ENCODE data around the gene LCP2. TPM values are rescaled to one million over a fixed set of nuclear protein-coding genes. Genes with fewer than 3 reads are reported as not detected.

Gene LCP2
- total RNA-seq, 1 experiment from 2014 or later: not detected

GRCh38 chr5:170235876-170236864 lies 61.4 kb downstream of the LCP2 start:
- H4K8ac ChIP-seq (replicated peaks; ENCODE audit: insufficient read length, low read depth, low read length): no peak overlapping the region
- no peak overlapping the region for H3K4ac ChIP-seq (ENCODE audit: low read depth, low read length)
- H3K79me1 ChIP-seq (ENCODE audit: insufficient read depth, low read depth, low read length, poor library complexity, severe bottlenecking): no peaks in the 10 kb centered on the region
- no peaks in the 10 kb centered on the region for H3K23me2 ChIP-seq (ENCODE audit: insufficient read length, low read depth, low read length, poor library complexity, severe bottlenecking)
- DNase-seq: no peak
- H3K23ac ChIP-seq (ENCODE audit: insufficient read length, low read depth, low read length): no peak overlapping the region
- H3K27ac Mint-ChIP-seq: no peak overlapping the region
- no peaks in the 10 kb centered on the region for H3K4me1 ChIP-seq (ENCODE audit: insufficient read depth, low read length)
- H2BK20ac ChIP-seq (ENCODE audit: low read depth, low read length, poor library complexity, severe bottlenecking): no peak overlapping the region
- no peak overlapping the region for H2BK15ac ChIP-seq (ENCODE audit: low read depth, low read length)
- H3K4me2 ChIP-seq (ENCODE audit: insufficient read depth, insufficient read length, low read length): no peak overlapping the region
- H3K27me3 Mint-ChIP-seq (ENCODE audit: low read depth): no peaks in the 10 kb centered on the region
- H3K9me3 ChIP-seq (ENCODE audit: control insufficient read depth, low read depth, low read length): no peaks in the 10 kb centered on the region
- no peak overlapping the region for H4K91ac ChIP-seq (ENCODE audit: insufficient read length, low read depth, low read length)
- H3K56ac ChIP-seq (ENCODE audit: insufficient read length, low read depth, low read length): no peak overlapping the region
- no peak overlapping the region for H2BK5ac ChIP-seq (ENCODE audit: insufficient read length, low read length)
- H4K20me1 ChIP-seq (ENCODE audit: control insufficient read depth, insufficient read depth, insufficient read length): no peaks in the 10 kb centered on the region
- no peak overlapping the region for H2AFZ ChIP-seq (ENCODE audit: low read length)
- peaks cover 10 to 14% of the 10 kb centered on the region in 2 experiments for H3K4me1 Mint-ChIP-seq
- H3K27me3 ChIP-seq (ENCODE audit: insufficient read depth, low read length): no peaks in the 10 kb centered on the region
- H3K9me3 Mint-ChIP-seq: no peaks in the 10 kb centered on the region
- no peak overlapping the region for H2BK12ac ChIP-seq (ENCODE audit: insufficient read length, low read depth, low read length)
- H3K36me3 Mint-ChIP-seq (ENCODE audit: insufficient read depth in 1 of 3, low read depth in 3 of 3): no peaks in the 10 kb centered on the region
- no peak overlapping the region for H3K27ac ChIP-seq (ENCODE audit: insufficient read length, low read depth, low read length)
- WGBS (ENCODE audit: extremely low coverage, insufficient read length, low lambda C conversion rate): no CpG with 5 or more reads among the region's 3 CpGs
- H3T11ph ChIP-seq (ENCODE audit: low read length): no peak overlapping the region
- H3K9ac ChIP-seq (ENCODE audit: extremely low read depth, insufficient read length, low read length): no peak overlapping the region
- no peak overlapping the region for H3K18ac ChIP-seq (ENCODE audit: insufficient read length, low read depth, low read length)
- no peak overlapping the region for H2AK5ac ChIP-seq (ENCODE audit: insufficient read length, low read length)
- no peak overlapping the region for H3K4me3 Mint-ChIP-seq
- TF ChIP-seq, protein P1, sequence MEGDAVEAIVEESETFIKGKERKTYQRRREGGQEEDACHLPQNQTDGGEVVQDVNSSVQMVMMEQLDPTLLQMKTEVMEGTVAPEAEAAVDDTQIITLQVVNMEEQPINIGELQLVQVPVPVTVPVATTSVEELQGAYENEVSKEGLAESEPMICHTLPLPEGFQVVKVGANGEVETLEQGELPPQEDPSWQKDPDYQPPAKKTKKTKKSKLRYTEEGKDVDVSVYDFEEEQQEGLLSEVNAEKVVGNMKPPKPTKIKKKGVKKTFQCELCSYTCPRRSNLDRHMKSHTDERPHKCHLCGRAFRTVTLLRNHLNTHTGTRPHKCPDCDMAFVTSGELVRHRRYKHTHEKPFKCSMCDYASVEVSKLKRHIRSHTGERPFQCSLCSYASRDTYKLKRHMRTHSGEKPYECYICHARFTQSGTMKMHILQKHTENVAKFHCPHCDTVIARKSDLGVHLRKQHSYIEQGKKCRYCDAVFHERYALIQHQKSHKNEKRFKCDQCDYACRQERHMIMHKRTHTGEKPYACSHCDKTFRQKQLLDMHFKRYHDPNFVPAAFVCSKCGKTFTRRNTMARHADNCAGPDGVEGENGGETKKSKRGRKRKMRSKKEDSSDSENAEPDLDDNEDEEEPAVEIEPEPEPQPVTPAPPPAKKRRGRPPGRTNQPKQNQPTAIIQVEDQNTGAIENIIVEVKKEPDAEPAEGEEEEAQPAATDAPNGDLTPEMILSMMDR (conservative IDR thresholded peaks at IDR 0.05): no peak
- H4K5ac ChIP-seq (ENCODE audit: insufficient read length, low read depth, low read length): no peak overlapping the region
- H2BK120ac ChIP-seq (ENCODE audit: low read depth, low read length, poor library complexity, severe bottlenecking): no peak overlapping the region
- no peak overlapping the region for H3K14ac ChIP-seq (ENCODE audit: insufficient read depth, low read length)
- H3K79me2 ChIP-seq (ENCODE audit: insufficient read depth, low read length): no peaks in the 10 kb centered on the region

Data from H9 (cell line).